ENCODE data around the gene PALD1.

Gene PALD1

DNA sequence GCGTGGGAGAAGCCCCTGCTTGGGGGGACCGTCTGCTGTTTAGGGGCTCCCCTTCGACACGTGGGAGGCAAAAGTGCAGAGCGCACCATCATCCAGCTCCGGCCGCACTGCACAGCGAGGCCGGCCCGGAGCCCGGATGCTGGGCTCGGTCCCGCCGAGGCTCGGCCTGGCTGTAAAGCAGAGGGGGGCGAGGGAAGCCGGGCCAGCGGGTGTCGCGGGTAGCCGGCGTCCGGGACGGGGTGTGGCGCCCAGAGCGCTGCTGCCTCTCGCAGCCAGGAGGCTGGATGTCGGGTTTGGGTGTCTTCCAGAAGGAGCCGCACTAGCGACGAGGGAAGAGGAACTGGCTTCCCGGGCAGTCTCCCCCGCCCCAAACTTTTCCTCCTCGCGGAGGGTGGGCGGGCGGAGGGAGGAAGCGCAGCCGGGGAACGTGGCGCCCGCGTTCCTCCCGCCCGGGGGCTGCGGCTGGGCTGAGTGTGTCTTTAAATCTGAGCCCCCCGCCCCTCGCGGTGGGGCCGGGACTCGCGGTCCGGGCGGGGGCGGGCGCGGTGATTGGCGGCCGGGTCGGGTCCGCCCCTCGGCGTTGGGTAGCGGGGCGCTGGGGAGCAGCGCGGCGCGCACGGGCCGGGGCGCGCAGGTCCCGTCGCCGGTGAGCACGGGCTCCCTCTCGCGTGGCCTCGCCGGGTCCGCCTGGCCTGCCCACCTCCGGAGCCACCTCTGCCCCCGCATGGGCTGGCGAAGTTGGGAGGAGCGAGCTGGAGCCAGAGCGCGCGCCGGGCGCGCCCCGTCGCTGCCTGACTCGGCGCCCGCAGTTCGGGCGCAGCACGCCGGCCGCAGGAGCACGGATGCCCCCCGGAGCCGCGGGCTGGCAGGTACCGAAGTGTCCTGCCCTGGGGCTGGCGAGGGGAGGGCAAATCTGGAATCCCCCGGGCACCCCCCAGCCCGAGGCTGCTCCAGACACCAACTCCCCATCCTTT, at the start of gene PALD1:
Gene PALD1 (plus strand): TSS at position 577 of the 974 bp plus-strand sequence. CDS start 47,185 bp downstream, outside the sequence.
- DNase-seq = no peak

DNA sequence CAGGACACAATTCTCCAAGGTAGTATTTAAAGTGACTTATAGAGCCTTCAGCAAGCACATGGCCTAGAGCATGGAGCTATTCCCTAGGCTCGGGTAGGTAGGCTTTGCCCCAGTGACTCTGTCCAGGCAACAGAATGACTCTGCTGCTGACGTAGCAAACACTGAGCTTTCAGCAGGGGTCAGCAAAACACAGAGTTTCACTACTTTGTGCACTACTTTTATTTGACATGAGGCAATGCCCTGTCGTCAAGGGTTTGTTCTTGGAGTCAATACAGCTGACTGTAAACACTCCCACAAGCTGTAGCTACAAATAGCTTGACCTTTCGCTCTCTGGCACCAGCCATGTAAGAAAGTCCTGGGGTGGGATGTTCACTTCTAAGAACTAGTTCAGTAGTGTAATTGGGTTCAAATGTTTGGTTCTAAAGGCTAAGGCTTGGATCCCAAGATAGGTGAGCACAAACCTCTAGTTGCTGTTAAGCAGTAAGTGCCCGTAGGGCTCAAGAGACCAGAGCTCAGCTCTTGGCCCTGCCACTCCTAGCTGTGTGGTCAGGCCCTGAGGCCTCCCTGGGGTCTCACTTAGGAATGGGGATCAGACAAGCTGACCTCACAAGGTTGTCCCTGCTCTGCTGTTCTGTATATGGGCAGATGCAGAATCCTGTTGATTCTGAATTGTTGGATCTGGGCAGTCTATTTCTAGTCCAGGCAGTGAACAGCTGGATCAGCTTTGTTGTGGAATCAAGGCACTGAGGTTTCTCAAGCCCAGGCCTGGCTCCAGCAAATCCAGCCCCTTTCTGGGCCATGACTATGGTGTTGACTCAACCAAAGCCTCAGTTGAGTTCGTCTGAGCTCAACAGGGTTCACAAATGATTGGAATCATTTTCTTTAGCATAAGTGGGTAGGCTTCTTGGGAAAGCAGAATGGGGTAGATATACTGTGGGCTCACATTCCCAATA, 47.8 kb upstream of the PALD1 start:
- no peak for DNase-seq

DNA sequence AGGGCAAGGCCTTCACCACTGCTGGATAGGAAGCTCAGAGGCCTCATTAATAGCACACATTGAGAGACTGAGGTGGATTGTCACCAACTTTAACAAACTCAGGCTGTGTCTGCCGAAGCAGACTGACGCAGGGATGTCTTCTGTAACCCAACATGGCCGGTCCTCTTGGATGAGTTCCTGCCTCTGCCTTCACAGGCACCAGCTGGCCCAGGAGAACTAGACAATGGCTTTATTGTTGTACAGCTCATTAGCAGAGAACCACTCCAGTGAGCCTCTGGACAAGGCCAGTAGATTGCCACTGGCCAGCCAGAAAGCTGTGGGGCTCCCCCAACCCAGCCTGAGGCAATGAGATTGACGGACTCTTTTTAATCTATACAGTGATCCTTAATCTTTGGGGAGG, 46.5 kb upstream of the PALD1 start:
- DNase-seq = no peak

DNA sequence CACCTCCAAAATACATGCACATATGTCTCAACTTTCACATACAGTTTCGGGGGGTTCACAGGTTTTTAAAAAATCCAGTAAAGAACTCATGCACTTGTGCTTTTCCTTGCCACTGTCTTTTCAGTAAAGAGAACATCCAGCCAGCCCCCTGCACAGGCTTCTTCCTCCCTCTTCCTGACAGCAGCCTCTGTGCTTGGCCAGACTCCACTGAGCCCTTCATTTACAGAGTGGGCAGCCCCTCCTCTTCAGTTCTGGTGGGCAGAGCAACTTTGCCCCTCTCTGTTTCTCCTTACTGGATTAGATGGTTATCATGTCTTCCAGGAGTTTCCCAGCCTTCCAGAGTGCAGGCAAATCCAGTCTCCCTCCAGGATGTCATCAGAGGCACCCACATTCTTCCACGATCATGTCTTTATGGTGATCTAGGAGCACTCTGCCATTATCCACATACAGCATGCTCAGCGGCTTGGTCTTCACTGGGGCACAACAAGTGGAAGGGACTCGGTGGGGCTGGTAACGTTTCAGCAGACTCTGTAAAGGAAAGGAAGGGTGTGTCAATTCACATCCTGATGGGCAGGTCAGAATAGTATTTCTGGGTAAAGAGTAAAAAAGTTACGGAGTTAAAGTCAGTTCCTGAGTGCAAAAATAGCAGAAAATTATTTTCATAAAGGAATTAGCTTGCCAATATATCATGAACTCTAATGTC, 45.9 kb upstream of the PALD1 start:
- DNase-seq = no peak

DNA sequence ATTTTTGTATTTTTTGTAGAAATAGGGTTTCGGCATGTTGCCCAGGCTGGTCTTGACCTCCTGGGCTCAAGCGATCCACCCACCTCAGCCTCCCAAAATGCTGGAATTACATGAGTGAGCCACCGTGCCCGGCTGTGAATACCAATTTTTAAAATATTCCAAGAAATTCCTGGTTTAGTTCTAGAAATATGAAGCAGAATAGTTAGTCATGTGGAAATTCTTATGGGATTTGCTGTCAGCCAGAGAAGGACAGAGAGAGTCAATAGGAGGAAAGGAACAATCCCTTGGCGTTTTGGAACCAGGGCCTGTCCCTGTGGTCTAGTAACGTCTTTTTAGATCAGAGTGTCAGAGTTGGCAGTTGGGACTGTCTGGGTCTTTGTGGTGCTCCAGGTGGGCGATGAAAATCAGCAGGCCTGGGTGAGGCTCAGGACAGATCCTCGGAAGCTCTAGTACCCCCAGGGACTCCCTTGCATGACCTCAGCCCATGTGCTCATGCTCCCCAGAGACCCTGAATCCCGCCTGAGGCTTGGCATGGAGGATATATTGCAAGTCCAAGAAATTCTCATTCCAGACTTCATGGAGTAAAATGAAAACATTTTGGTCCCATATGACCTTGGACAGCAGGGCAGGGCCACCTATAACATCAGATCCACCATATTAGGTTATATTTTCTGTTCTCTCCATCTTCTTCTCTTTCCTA, 44.8 kb upstream of the PALD1 start:
- no peak for DNase-seq

DNA sequence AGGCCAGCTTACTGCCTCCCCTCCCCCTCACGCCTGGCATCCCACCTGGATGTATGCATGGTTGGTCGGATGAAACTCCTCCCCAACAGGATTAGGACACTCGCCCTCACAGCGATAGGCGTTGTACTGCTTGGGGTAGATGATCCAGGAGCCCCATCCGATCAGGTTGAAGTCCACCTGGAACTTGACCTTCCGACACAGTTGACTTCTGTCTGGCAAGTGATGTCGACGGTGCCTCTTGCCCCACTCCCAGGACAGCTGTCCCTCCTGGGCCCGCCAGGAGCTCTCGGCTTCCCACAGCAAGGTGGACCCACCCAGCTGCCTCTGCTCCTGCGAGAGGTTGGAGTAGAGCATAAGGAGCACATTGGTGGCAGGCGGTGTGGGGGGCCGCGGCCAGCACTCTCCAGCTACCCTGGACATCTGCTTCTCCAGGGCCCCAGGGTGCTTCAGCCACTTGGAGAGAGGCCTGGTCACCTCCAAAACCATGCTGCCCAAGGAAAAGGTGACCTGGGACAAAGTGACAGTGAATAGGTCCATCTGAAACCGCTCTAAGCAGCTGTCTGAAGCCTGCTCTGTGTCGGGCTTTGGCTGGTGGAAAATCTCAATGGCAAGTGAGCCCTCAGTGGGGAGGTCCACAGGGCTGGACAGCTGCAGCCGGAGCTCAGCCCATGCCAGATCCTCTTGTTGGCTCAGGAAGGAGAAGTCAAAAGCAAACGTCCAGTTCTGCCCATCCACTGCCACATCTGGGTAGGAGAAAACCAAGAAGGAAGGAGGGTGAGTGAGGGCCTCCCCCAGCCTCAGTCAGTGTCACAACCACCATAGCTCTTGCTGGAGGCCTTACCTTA, 43.1 kb upstream of the PALD1 start:
- no peak for DNase-seq

DNA sequence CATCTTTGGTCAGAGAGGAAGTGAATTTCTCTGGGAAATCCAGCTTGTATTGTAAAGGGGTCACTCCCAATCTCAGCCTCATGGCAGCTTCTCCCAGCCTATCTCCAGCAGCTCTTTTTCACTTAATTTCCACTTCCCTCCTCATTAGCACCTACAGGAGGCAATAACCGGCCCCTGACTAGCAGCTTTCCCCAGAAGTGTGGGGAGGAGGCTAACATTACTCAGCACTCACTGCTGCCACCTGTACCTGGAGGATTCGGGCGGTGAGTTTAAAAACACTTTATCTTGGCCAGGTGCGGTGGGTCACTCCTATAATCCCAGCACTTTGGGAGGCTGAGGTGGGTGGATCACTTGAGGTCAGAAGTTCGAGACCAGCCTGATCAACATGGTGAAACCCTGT, 40.8 kb upstream of the PALD1 start:
- no peak for DNase-seq

DNA sequence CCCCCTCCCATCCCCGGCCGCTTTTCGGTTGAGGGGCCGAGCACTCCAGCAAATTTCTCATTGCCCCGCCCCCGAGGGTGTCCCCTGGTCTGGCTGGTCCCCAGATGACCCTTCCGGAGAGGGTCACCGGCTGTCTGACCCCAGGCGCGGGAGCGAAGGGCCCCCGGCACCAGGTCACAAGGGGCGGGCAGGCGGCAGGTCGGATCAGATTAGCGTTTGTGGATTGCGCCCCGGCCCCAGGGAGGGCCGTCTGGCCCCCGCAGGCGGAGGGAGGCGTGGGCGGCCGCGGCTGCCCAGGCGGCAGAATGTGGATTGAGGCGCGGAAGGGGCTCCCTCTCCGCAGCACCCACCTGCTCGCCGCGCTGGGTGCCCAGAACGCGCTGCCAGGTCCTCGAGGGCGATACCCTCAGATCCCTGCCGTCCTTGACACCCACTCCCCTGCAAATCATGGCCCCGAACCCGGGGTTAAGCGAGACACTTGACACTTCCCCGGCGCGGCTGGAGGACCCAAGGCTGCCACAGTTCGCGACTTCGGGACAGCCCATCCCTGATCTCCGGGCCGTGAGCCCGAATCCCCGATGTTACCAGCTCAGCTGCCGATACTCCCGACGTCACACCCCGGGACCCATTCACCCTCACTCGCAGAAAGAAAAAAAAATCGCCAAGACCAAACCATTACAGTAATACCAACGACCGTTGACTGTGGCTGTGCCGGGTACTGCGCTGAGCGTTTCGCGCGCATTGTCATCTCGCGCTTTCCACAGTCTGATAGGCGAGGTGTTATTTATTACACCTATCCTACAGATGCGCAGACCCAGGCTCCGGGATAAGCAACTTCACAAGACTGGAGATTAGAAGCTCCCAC, 38.0 kb upstream of the PALD1 start:
- DNase-seq = no peak

DNA sequence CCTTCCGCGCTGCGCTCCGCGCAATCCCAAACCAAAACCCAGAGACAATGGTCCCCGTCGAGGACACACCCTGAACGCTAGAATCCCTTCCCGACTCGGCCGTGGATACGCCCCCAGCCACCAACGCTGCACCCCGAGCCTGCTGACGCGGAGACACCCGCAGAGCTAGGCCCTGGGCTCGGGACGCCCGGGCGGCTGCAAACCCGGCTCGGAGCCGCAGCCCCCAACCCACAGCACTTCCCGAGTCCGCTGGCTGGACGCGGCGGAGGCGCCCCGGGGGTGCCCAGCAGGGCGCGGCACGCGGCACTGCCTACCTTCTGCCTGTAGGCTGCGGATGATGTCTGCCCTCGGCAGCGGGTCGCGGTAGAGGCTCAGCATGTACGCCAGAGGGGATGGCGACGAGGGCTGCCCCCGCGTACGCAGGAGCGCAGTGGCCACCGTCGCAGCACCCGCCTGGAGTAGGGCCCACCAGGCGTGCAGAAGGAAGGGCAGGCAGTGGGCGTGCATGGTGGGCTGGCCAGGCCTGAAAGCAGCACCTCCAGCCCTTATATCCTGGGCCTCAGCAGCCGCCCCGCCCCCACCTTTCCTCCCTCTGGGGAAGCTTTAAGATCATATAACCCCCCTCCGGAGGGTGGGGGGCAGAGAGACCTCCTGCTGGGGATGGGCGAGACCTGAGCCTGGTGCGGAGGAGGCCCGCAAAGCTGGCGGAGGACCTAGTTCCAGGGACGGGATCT, 37.2 kb upstream of the PALD1 start, which contains the start of gene NODAL:
Gene NODAL (minus strand): TSS at position 521 of the 734 bp plus-strand sequence. CDS start 14 bp downstream, at position 507.
- no peak for DNase-seq

DNA sequence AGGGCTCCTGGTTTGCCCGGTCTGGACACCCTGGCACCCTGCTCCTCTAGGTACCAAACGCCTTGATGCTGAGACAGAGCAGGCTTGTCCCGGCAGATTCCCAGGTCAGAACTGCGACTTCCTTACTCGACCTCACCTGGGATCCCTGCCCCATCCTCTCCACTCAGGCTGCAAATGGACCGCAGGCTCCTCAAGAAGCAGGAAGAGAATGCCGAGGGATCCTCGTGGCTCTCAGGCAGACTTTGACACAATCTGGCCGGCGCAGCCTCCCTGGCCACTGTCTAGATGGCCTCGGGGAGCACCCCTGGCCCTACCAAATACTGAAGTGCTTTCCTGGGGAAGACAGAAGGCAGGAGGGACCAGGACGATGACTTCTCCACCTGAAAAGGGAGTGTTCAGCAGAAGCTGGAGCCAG, 36.7 kb upstream of the PALD1 start:
- DNase-seq = no peak

DNA sequence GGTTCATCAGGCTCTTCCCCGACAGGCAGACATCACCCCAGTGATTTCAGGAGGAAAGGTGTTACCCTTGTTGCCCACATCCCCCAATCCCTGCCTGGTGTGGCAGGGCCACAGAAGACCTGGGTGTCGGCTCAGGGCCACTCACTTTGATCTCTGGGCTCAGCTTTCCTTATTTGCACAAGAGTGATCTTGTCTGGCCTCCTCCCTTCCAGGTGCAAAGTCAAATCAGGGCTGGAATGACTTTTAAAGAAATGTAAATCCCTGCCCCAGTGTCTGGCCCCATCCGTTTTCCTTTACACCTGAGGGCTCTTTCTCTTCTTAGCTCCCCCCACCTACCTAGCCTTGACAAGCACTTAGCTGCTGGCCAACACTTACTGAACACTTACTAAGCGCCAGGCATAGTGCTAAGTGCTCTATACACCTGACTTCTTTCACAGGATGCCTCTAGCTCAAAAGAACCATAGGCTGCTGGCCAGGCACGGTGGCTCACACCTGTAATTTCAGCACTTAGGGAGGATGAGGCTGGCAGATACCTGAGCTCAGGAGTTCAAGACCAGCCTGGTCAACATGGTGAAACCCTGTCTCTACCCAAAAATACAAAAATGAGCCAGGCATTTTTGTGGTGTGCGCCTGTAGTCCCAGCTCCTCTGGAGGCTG, 36.1 kb upstream of the PALD1 start:
- no peak for DNase-seq

DNA sequence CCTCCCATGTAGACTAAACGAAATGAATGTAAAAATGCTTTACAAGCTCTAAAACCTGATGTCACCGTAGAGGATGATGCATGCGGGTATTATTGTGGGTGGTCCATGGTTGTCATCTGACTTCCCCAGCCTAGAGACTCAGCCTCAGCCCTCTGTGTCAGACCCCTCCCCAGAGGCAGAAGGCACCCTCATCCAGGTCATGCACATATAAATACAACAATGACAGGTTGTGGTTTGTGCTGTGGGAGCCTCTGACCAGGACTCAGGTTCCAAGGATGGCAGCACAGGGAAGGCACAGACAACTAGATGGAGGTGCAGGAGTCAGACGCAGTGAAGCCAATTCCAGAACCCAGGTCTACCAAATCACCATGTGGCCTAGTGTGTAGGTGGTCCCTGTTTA, 33.8 kb upstream of the PALD1 start:
- DNase-seq = no peak

DNA sequence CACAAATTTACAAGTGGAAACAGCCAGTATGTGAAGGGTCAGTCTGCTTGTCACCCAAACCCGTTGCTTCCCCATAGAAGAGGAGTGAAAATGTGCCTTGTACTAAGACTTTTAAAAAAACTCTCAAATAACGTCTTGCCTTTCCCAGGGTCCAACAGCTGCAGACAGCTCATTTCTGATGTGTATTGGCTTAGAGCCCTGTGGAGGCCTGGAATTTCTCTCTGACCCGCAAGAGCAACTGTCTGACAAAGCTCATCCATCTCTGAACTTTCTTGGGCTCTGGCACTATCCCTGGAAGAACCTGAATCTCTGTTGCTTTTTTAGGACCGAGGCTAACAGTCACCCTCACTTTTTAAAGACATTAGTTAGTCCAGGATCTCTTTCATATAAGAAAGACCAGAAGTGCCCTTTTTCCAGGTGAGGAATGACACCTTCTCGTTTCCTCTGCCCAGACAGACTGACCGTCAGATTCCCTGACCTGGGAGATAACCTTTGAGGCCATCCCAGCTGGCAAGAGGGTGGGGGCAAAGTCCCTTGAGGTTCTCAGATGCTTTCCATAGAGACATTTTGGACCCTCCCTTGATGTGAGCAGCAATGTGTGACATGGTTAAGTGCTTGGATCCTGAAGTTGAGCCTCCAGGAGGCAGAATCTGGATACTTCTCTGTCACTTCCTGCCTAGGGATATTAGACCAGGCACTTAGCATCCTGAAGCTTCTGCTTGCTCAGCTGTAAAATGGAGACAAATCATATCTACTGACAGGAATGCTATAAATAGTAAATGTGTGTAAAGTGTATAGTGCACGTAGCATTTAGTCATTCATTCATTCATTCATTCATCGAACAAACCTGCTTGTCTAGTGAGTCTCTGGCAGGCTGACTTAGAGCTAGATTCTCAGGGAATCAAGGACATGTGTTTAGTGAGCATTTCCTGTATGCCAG, 32.6 kb upstream of the PALD1 start:
- DNase-seq = no peak

DNA sequence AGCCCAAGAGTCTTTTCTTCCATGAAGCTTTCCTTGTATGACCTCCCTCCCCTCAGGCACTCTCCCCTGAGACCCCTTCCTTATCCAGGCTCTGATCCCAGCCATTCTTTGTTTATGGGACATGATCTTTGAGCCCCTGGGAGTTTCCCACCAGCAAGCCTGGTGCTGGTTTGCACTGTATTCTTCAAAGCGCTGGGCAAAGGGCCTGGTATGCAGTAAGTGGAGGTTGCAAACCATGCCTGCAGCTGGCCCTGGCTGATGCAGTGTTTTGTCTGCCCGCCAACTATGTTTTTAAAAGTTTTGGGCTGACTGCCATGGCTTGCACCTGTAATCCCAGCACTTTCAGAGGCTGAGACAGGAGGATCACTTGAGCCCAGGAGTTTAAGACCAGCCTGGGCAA, 30.3 kb upstream of the PALD1 start:
- DNase-seq = no peak

DNA sequence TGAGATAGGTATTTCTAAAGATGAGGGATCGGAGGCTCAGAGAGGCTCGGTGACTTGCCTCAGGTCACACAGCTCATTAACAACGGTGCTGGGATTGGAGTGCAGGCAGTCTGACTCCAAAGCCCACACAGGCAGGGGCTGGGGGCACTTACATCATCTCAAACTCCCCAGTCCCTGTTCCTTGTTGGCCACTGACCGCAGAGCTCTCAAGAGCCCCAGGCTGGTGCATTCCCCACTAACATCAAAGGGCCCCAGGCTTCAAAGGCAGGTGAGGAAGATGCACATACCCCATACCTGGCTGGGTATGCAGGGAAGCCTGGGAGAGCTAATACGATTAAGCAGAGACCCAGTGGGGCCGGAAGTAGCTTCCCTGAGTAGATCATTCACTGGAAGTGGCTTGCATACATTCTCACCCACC, 23.3 kb upstream of the PALD1 start:
- no peak for DNase-seq

DNA sequence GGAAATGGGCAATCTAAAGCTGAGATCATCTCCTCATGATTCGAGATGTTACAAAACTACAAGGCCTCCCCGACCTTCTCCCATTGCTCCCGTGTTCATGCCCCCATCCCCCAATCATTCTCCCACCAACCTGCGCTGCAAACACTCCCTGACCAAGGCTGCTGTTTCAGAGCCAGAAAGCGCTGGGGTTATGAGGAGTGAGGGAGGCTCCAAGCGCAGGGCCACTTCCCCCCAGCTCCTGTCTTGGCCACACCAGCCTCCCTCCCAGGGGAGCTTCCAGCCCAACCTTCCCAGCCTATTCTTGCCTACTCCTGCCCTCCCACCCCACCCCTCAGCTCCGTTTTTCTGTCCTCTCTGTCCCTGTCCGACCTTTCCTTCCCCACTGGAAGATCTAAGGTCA, 22.4 kb upstream of the PALD1 start:
- no peak for DNase-seq

DNA sequence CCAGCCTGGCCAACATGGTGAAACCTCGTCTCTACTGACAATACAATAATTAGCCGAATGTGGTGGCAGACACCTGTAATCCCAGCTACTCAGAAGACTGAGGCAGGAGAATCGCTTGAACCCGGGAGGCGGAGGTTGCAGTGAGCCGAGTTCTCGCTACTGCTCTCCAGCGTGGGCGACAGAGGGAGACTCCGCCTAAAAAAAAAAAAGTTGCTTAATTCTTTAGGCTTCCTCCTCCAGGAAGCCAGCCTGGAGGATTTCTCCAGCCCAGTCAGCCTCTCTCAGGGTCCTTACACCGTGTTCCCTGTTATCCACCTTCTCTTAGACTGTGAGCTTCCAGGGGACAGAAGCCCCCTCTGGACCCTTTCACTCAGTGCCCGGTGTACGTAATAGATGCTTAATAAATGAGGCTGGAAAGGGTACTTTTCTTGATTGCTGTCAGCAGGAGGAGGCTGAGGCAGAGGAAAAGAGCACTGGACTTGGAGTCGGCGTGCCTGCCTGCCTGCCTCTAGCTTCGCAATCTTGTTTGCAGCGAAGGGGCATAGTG, 20.7 kb upstream of the PALD1 start:
- DNase-seq = no peak

Data from COR-L47 (cell line).